HepG2 (cell line): ENCODE measurements around the gene BUD23. TPM values are rescaled to one million over a fixed set of nuclear protein-coding genes. Genes with fewer than 3 reads are reported as not detected.

Experiments
- AKNA ChIP-seq: sonication (generic); formaldehyde crosslinking; IDR thresholded peaks from 2 replicates; pipeline ENCODE4 v1.4.0; 2020; ENCODE audit warnings: missing genetic modification reagents, borderline replicate concordance
- CEBPB ChIP-seq: IDR thresholded peaks from 2 replicates; pipeline ENCODE4 v1.6.1; 2011; ENCODE audit warnings: low read depth, low read length, improper control_type of control experiment, borderline replicate concordance
- FLYWCH1 ChIP-seq: sonication (generic); formaldehyde crosslinking; IDR thresholded peaks from 2 replicates; pipeline ENCODE4 v1.8.1; 2023; ENCODE audit warnings: mild to moderate bottlenecking, missing genetic modification reagents
- FOXA3 ChIP-seq: IDR thresholded peaks from 2 replicates; pipeline ENCODE4 v1.6.1; 2016; ENCODE audit warnings: missing genetic modification reagents, missing compliant biosample characterization
- MYPOP ChIP-seq: sonication (generic); formaldehyde crosslinking; IDR thresholded peaks from 2 replicates; pipeline ENCODE4 v1.8.1; 2023; ENCODE audit warnings: mild to moderate bottlenecking, moderate library complexity, missing genetic modification reagents
- PAXIP1 ChIP-seq: sonication (generic); formaldehyde crosslinking; conservative IDR thresholded peaks from 2 replicates; pipeline ENCODE4 v1.4.0; 2020; ENCODE audit warnings: mild to moderate bottlenecking, missing genetic modification reagents, moderate library complexity
- PHF21A ChIP-seq: sonication (generic); formaldehyde crosslinking; IDR thresholded peaks from 2 replicates; pipeline ENCODE4 v1.5.0; 2020; ENCODE audit warnings: mild to moderate bottlenecking, missing genetic modification reagents
- RAD21 ChIP-seq: fragments of 450-650 bp; formaldehyde crosslinking; IDR thresholded peaks from 2 replicates; pipeline ENCODE4 v1.5.0; 2020; ENCODE audit warnings: mild to moderate bottlenecking
- YY1 ChIP-seq: IDR thresholded peaks from 2 replicates; pipeline ENCODE4 v1.6.1; 2011; ENCODE audit warnings: low read length, low read depth, moderate library complexity, mild to moderate bottlenecking; ENCODE audit not compliant: insufficient read depth, insufficient replicate concordance
- ZFP36L1 ChIP-seq: sonication (generic); formaldehyde crosslinking; IDR thresholded peaks from 2 replicates; pipeline ENCODE4 v1.8.0; 2022; ENCODE audit warnings: mild to moderate bottlenecking, missing genetic modification reagents, moderate library complexity
- ZNF33B ChIP-seq: sonication (generic); formaldehyde crosslinking; IDR thresholded peaks from 2 replicates; pipeline ENCODE4 v1.5.1; 2020; ENCODE audit warnings: mild to moderate bottlenecking, missing genetic modification reagents
- ZNF609 ChIP-seq: sonication (generic); formaldehyde crosslinking; IDR thresholded peaks from 2 replicates; pipeline ENCODE4 v1.4.0; 2020; ENCODE audit warnings: mild to moderate bottlenecking, missing genetic modification reagents, borderline replicate concordance
- ZSCAN29 ChIP-seq: sonication (generic); formaldehyde crosslinking; conservative IDR thresholded peaks from 2 replicates; pipeline ENCODE4 v1.4.0; 2020; ENCODE audit warnings: mild to moderate bottlenecking, missing genetic modification reagents
- polyA plus RNA-seq, 8 experiments: library from polyadenylated mRNA; depleted of rRNA in 3 of 8; stranded (reverse) in 7 of 8; unstranded in 1 of 8; fragments of >200 nt; fragmentation: Illumina TruSeq in 4 of 8; extraction: Trizol in 4 of 8; gene quantifications; 2 replicates each; pipeline versions ENCODE4 v1.2.1 to v1.2.3, GENCODE V29; 2011 to 2016; ENCODE audit warnings: low read depth in 4 of 8, missing spikeins in 1 of 8, mixed read lengths in 1 of 8; ENCODE audit not compliant: insufficient read depth in 1 of 8
- total RNA-seq, 5 experiments: library from RNA; depleted of rRNA; stranded (reverse); fragments of >200 nt; fragmentation: Illumina TruSeq; extraction: Trizol; gene quantifications; 2 replicates each; pipeline ENCODE4 v1.2.3, GENCODE V29; 2016; ENCODE audit warnings: low read depth in 1 of 5

BUD23 gene
- total and polyA plus RNA-seq, 2 of the 13 experiments (the other 11 are each of a cell fraction or from before 2014, with no cell fraction given) = 47.5 to 54.5 TPM

- TF ChIP-seq AKNA (CRISPR knock-in tag) (no peak), ZFP36L1 (CRISPR knock-in tag) (0 out of 2 replicates have a peak, but pooled peaks have one; percentile 55), YY1 (peak; percentile 35), ZSCAN29 (CRISPR knock-in tag) (0 out of 2 replicates have a peak, but pooled peaks have one; percentile 25), CEBPB (peak; percentile 42; the same call in 1 of the 2 replicates), FLYWCH1 (CRISPR knock-in tag) (no peak), RAD21 (no peak), FOXA3 (CRISPR knock-in tag) (peak; percentile 88), PAXIP1 (CRISPR knock-in tag) (peak; percentile 87), MYPOP (CRISPR knock-in tag) (peak; percentile 67), PHF21A (CRISPR knock-in tag) (peak; percentile 72; the same call in 1 of the 2 replicates), ZNF609 (CRISPR knock-in tag) (peak; percentile 34; the same call in 1 of the 2 replicates), ZNF33B (CRISPR knock-in tag) (no peak)
These were observed 32.4 kb downstream of the BUD23 start (continued) for GRCh38 chr7:73715648-73716317.
